Naive thymus-derived CD8-positive, alpha-beta T cell (primary cell): Measurements from ENCODE around the gene ITPR3. TPM values are rescaled to one million over a fixed set of nuclear protein-coding genes. Genes with fewer than 3 reads are reported as not detected.
A peak's percentile ranks its signal among the peaks of the same experiment; 100 is the strongest.

ENCODE experiments used
- ATAC-seq, 2 donors: fragments of 150-1000 bp; cut with Tn5 transposase in 1 of 2; sonication (Bioruptor Pico), chemical (Tn5 transposase) in 1 of 2; 1 replicate in 1 of 2; 2 replicates in 1 of 2; pipeline ENCODE4 v1.10.0; 2021; ENCODE audit warnings: mild to moderate bottlenecking in 2 of 2, moderate library complexity in 2 of 2
- POLR2A ChIA-PET: fragments of 350-600 bp; sonication (Branson Sonifier 250); formaldehyde crosslinking; loops from one replicate; lab custom pipeline; 2021; ENCODE audit warnings: antibody characterized with exemption; lab: Charles Lee
- DNase-seq, 10 donors: peaks; one replicate each; pipeline versions ENCODE4 v3.0.0 to v3.0.0-alpha.2; 2020 to 2022
- H3K27ac Mint-ChIP-seq, 10 donors: one replicate each; pipeline ENCODE4 v1.8.0; 2020 to 2022; ENCODE audit warnings: mild to moderate bottlenecking in 10 of 10, mixed read lengths in 10 of 10, moderate library complexity in 4 of 10, inconsistent platforms in 1 of 10
- H3K27me3 Mint-ChIP-seq, 5 donors: one replicate each; pipeline ENCODE4 v1.8.0; 2021 to 2022; ENCODE audit warnings: mixed read lengths in 5 of 5
- H3K36me3 Mint-ChIP-seq, 3 donors: one replicate each; pipeline ENCODE4 v1.8.0; 2020 to 2022; ENCODE audit warnings: mixed read lengths in 3 of 3, mild to moderate bottlenecking in 2 of 3, inconsistent platforms in 1 of 3
- H3K4me1 Mint-ChIP-seq, 4 donors: one replicate each; pipeline ENCODE4 v1.8.0; 2021 to 2022; ENCODE audit warnings: mixed read lengths in 4 of 4
- H3K4me3 Mint-ChIP-seq, 10 donors: one replicate each; pipeline ENCODE4 v1.8.0; 2020 to 2022; ENCODE audit warnings: mild to moderate bottlenecking in 10 of 10, mixed read lengths in 10 of 10, moderate library complexity in 6 of 10, inconsistent platforms in 1 of 10
- H3K9me3 Mint-ChIP-seq, 9 donors: one replicate each; pipeline ENCODE4 v1.8.0; 2020 to 2022; ENCODE audit warnings: mixed read lengths in 9 of 9, mild to moderate bottlenecking in 3 of 9, inconsistent platforms in 1 of 9, moderate library complexity in 1 of 9
- polyA plus RNA-seq, 3 donors: library from polyadenylated mRNA; unstranded; fragments of 300-500 nt; fragmentation: Illumina TruSeq; gene quantifications; one replicate each; pipeline ENCODE4 v1.2.3, GENCODE V29; 2021
- total RNA-seq, 8 experiments: library from RNA in 2 of 8; stranded (reverse) in 2 of 8; gene quantifications; one replicate each; pipeline ENCODE4 v1.2.3 and lab custom pipeline; 2021 to 2026

The ITPR3 gene
- total RNA-seq (10 to 100 TPM; 44.3 to 46.2 TPM), polyA plus RNA-seq (1 to 10 TPM in 2 of 3 donors, under 1 TPM in 1; 0.98 to 4.9 (median 2.4) TPM), total RNA-seq (lab: John Stamatoyannopoulos, UW) (150 to 222 (median 215) reads per million in 6 experiments)

DNA sequence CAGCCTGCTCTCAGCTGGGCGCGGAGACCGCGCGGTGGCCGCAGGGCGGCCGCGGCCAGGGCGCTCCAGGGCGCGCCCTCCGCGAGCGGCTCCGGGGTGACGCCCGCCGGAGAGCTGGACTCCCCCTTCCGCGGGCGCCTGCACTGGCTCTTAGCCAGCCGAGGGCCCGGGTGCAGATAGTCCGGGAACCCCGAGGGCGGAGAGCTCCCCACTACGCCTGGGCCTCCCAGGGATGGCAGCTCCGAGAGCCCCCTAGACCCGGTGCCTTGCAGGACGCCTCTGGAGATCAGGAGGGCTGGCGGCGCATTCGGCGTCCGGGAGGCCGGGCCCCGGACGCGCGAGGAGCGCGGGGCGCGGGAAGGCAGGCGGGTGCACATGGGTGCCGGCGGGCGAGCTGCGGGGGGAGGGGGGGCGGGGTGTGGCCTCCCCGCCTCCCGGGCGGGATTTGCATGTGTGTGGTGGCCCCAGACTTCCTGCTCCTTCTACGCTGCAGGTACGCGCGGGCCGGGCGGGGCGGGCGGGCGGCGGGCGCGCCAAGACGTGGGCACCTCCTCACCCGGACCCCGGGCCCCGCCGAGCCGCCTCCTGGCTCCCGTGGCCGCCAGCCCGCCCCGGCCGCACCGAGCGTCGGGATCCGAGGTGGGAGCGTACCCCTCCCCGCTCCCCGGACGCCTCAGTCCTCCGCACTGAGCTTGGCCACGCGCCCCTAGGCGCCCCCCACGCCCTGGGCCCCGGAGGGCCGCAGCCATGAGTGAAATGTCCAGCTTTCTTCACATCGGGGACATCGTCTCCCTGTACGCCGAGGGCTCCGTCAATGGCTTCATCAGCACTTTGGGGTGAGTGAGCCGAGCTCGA, at the start of gene ITPR3:
TSS of gene ITPR3 (plus strand) at position 467 of the 855 bp plus-strand sequence. CDS start at position 748, 281 bp downstream.
- H3K4me1 Mint-ChIP-seq: peaks cover 28 to 72% (median 52%) of the 10 kb centered on the region in 4 donors
- H3K27me3 Mint-ChIP-seq: no peaks in the 10 kb centered on the region
- peak within 1 kb of the TSS; percentile 86 to 98 (median 94) for H3K4me3 Mint-ChIP-seq
- H3K9me3 Mint-ChIP-seq: no peaks in the 10 kb centered on the region
- ATAC-seq: peak; percentile 80 to 84
- peak; percentile 63 to 88 (median 77) for DNase-seq
- POLR2A ChIA-PET: interaction anchor here (0.7 to 3.5 kb wide), 20 partner anchors 9 to 776 kb away, joined by 3 to 35 read pairs (median 6); partner anchors contain the start of genes BAK1, RGL2, UQCC2 and ZBTB9
- H3K36me3 Mint-ChIP-seq: peaks cover 0 to 13% (median 0%) of the 10 kb centered on the region in 3 donors
- peak within 1 kb of the TSS; percentile 82 to 98 (median 92) for H3K27ac Mint-ChIP-seq

DNA sequence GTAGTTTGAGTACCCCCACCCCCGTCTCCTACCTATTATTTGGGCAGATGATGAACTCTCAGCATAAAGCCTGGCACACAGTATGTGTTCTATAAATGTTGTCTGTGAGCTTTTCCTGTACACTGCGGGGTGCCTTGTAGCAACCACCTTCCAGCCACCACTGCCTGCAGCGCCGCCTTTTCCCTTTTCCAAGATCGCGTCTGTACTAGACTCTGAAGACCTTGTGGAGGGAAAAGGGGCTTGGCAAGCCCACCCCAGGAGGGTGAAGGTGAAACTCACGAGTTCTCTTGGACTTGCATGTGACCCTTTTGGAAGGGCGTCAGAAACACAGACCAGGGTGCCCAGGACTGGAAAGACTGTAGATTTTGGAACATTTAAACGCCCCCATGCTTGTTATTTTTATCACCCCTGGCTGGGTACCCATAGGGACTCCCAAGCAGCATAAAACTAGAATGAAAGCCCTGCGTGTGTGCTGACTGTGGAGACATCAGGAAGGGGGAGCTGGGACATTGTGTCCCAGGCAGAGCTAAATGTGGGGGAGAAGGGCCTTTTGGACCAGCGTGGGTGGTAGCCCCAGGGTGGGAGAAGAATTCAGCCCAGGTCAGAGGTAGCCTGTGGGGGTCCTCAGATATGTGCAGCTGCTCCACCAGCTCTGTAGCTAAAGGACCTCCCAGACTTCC, 49.3 kb upstream of the ITPR3 start:
- Mint-ChIP-seq H3K4me1 (peaks cover 16 to 38% (median 31%) of the 10 kb centered on the region in 4 donors), H3K27ac (peak overlapping the region; percentile 99 to 100 (median 100)), H3K27me3 (no peaks in the 10 kb centered on the region), H3K4me3 (peak overlapping the region; percentile 84 to 97 (median 96)), H3K36me3 (peaks cover 0 to 39% (median 2%) of the 10 kb centered on the region in 3 donors), H3K9me3 (no peaks in the 10 kb centered on the region)
- DNase-seq (no peak), ATAC-seq (no peak)
- POLR2A ChIA-PET: interaction anchor here (0.6 to 2.5 kb wide), 15 partner anchors 8 to 600 kb away, joined by 3 to 26 read pairs (median 6); partner anchors contain the start of genes BAK1, ITPR3, LEMD2 and ZBTB9

GRCh38 chr6:33575211-33575610, 45.9 kb upstream of the ITPR3 start:
- peaks cover 22 to 51% (median 47%) of the 10 kb centered on the region in 4 donors for H3K4me1 Mint-ChIP-seq
- POLR2A ChIA-PET: interaction anchor here (1.7 kb wide), 1 partner anchor 661 kb away, joined by 3 read pairs; the partner anchor contains the start of gene HMGA1
- H3K36me3 Mint-ChIP-seq: peaks cover 0 to 49% (median 2%) of the 10 kb centered on the region in 3 donors
- DNase-seq (no peak), ATAC-seq (no peak)
- no peaks in the 10 kb centered on the region for H3K9me3 Mint-ChIP-seq
- H3K27me3 Mint-ChIP-seq: no peaks in the 10 kb centered on the region
- peak overlapping the region in 2 of 10 donors; percentile 31 to 73 for H3K4me3 Mint-ChIP-seq
- H3K27ac Mint-ChIP-seq: peak overlapping the region in 6 of 10 donors; percentile 22 to 89 (median 52)

DNA sequence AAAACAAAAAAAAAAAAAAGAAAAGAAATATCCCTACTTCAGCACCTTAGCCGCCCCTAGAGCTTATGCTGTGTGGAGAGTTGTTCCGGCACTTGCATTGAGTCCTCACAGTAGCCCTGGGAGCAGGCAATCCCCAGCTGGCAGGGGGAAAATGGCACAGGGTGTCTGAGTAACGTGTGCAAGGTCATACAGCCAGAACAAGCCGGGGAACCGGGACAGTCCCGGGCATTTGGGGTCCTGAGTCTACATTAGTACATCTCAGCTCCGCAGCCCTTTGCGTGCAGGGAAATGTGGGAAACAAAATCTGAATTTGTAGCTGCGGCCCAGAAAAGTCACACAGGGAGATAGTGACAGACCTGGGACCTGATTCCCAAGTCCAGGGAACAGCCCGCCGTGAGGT, 44.5 kb upstream of the ITPR3 start:
- peak overlapping the region in 9 of 10 donors; percentile 16 to 98 (median 82) for H3K27ac Mint-ChIP-seq
- DNase-seq (no peak), ATAC-seq (no peak)
- no peaks in the 10 kb centered on the region for H3K9me3 Mint-ChIP-seq
- peaks cover 17 to 41% (median 39%) of the 10 kb centered on the region in 4 donors for H3K4me1 Mint-ChIP-seq
- peak overlapping the region in 6 of 10 donors; percentile 3 to 73 (median 50) for H3K4me3 Mint-ChIP-seq
- POLR2A ChIA-PET: interaction anchor here (0.6 to 0.9 kb wide), 4 partner anchors 148 to 1921 kb away, joined by 3 read pairs; no protein-coding TSS in a partner anchor
- peaks cover 0 to 49% (median 2%) of the 10 kb centered on the region in 3 donors for H3K36me3 Mint-ChIP-seq
- no peaks in the 10 kb centered on the region for H3K27me3 Mint-ChIP-seq

- ATAC-seq (no peak), DNase-seq (no peak)
- no peaks in the 10 kb centered on the region for H3K27me3 Mint-ChIP-seq
- peaks cover 13 to 37% (median 34%) of the 10 kb centered on the region in 4 donors for H3K4me1 Mint-ChIP-seq
- H3K27ac Mint-ChIP-seq: peak overlapping the region in 9 of 10 donors; percentile 51 to 98 (median 83)
- H3K4me3 Mint-ChIP-seq: peak overlapping the region; percentile 22 to 94 (median 59)
- POLR2A ChIA-PET: interaction anchor here (0.6 to 0.9 kb wide), 2 partner anchors 148 to 151 kb away, joined by 3 read pairs; no protein-coding TSS in a partner anchor
- H3K9me3 Mint-ChIP-seq: no peaks in the 10 kb centered on the region
- H3K36me3 Mint-ChIP-seq: peaks cover 0 to 46% (median 2%) of the 10 kb centered on the region in 3 donors
Observed at GRCh38 chr6:33577106-33577535, 44.0 kb upstream of the ITPR3 start.

DNA sequence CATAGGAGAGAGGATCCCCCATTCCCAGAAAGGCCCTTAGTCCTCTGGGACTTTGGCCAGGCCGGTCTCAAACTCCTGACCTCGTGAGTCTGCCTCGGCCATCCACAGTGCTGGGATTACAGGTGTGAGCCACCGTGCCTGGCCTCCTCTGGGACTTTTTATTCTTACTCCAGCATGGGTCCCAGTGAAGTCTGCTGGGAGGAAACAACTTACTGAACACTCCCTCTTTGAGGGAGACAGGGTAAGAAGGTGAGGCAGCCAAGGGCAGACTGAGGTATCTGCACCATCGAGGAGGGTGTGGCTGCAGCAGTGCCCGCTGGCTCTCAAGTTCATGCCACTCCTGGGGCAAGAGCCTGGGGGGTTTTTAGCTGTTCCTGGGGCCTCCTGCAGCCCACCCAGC, 43.4 kb upstream of the ITPR3 start:
- Mint-ChIP-seq H3K27me3 (no peaks in the 10 kb centered on the region), H3K36me3 (peaks cover 0 to 42% (median 2%) of the 10 kb centered on the region in 3 donors), H3K4me3 (peak overlapping the region in 9 of 10 donors; percentile 11 to 97 (median 94))

GRCh38 chr6:33578164-33578563, 43.0 kb upstream of the ITPR3 start:
- Mint-ChIP-seq H3K27ac (peak overlapping the region; percentile 94 to 99 (median 98)), H3K4me3 (peak overlapping the region; percentile 90 to 97 (median 94)), H3K27me3 (no peaks in the 10 kb centered on the region), H3K9me3 (no peaks in the 10 kb centered on the region), H3K36me3 (peaks cover 0 to 42% (median 2%) of the 10 kb centered on the region in 3 donors), H3K4me1 (peaks cover 11 to 35% (median 31%) of the 10 kb centered on the region in 4 donors)
- DNase-seq (no peak), ATAC-seq (no peak)
- POLR2A ChIA-PET: interaction anchor here (0.5 to 3.3 kb wide), 9 partner anchors 7 to 272 kb away, joined by 3 to 21 read pairs (median 7); no protein-coding TSS in a partner anchor

More for the DNA sequence above, 43.4 kb upstream of the ITPR3 start:
- POLR2A ChIA-PET: no interaction called here
- no peak for DNase-seq
- no peaks in the 10 kb centered on the region for H3K9me3 Mint-ChIP-seq
- peaks cover 11 to 35% (median 31%) of the 10 kb centered on the region in 4 donors for H3K4me1 Mint-ChIP-seq
- H3K27ac Mint-ChIP-seq: peak overlapping the region; percentile 33 to 99 (median 98)
- ATAC-seq: no peak

DNA sequence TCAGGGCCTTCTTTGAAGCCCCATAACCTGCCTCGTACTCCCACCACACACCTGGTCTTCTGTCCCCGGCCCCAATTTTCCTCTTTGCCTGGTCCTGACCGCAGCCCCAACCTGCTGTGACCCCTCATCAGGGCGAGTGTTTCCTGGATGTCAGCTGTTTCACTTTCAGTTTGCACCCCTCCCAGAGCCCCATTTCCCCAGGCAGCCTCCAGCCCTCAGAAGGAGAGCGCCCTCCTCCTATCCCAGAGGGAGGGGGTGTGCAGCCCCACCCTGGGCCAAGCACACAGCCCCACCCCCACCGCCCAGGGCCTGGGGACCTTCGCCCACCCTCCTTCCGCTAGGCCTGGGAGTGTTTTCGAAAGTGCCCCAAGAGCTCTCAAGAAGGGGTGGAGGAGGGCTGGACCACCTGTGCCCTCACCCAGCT, 42.5 kb upstream of the ITPR3 start:
- H3K9me3 Mint-ChIP-seq: no peaks in the 10 kb centered on the region
- no peaks in the 10 kb centered on the region for H3K27me3 Mint-ChIP-seq
- H3K27ac Mint-ChIP-seq: peak overlapping the region; percentile 94 to 99 (median 98)
- DNase-seq (peak in 7 of 10 donors; percentile 24 to 72 (median 48)), ATAC-seq (peak; percentile 39)
- peak overlapping the region; percentile 90 to 97 (median 94) for H3K4me3 Mint-ChIP-seq
- peaks cover 0 to 41% (median 2%) of the 10 kb centered on the region in 3 donors for H3K36me3 Mint-ChIP-seq
- POLR2A ChIA-PET: interaction anchor here (0.5 to 3.3 kb wide), 11 partner anchors 8 to 272 kb away, joined by 3 to 21 read pairs (median 7); partner anchors contain the start of gene ITPR3
- peaks cover 11 to 35% (median 31%) of the 10 kb centered on the region in 4 donors for H3K4me1 Mint-ChIP-seq

GRCh38 chr6:33579828-33580714, 41.1 kb upstream of the ITPR3 start, which contains the start of gene BAK1:
Gene BAK1, minus strand, starts transcription at chr6:33580276. Its CDS starts 2,672 bp downstream, at chr6:33577604.
- Mint-ChIP-seq H3K4me3 (peak within 1 kb of the TSS; percentile 90 to 97 (median 94)), H3K36me3 (peaks cover 0 to 27% (median 2%) of the 10 kb centered on the region in 3 donors), H3K4me1 (peaks cover 16 to 43% (median 40%) of the 10 kb centered on the region in 4 donors), H3K9me3 (no peaks in the 10 kb centered on the region), H3K27ac (peak within 1 kb of the TSS; percentile 94 to 99 (median 98)), H3K27me3 (no peaks in the 10 kb centered on the region)
- peak; percentile 96 to 98 for ATAC-seq
- POLR2A ChIA-PET: interaction anchor here (0.6 to 3.3 kb wide), 14 partner anchors 9 to 257 kb away, joined by 3 to 21 read pairs (median 4); partner anchors contain the start of genes ITPR3, UQCC2 and ZBTB9
- peak; percentile 73 to 92 (median 80) for DNase-seq

DNA sequence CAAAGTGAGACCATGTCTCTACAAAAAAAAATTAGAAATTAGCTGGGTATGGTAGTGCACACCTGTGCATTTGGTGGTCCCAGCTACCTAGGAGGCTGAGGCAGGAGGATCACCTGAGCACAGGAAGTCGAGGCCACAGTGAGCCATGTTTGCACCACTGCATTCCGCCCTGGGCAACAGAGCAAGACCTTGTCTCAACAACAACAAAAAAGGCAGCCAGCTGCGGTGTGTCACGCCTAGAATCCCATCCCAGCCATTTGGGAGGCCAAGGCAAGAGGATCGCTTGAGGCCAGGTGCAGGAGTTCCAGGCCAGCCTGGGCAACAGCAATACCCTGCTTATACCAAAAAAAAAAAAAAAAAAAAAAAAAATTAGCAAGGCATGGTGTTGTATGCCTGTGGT, 39.9 kb upstream of the ITPR3 start:
- H3K36me3 Mint-ChIP-seq: peaks cover 0 to 16% (median 2%) of the 10 kb centered on the region in 3 donors
- POLR2A ChIA-PET: interaction anchor here (0.6 to 3.3 kb wide), 9 partner anchors 10 to 199 kb away, joined by 3 to 20 read pairs (median 5); partner anchors contain the start of gene ZBTB9
- no peaks in the 10 kb centered on the region for H3K9me3 Mint-ChIP-seq
- peak overlapping the region in 1 of 10 donors; percentile 24 for H3K27ac Mint-ChIP-seq
- no peak overlapping the region for H3K4me3 Mint-ChIP-seq
- peaks cover 17 to 54% (median 49%) of the 10 kb centered on the region in 4 donors for H3K4me1 Mint-ChIP-seq
- no peak for DNase-seq
- H3K27me3 Mint-ChIP-seq: no peaks in the 10 kb centered on the region
- no peak for ATAC-seq
